ENCODE measurements around the gene GRXCR2.
"Not testable (repeated sequence)": the region's sequence is repeated elsewhere in the genome, so short reads cannot be mapped to it uniquely, and the experiment has no call there.

DNA sequence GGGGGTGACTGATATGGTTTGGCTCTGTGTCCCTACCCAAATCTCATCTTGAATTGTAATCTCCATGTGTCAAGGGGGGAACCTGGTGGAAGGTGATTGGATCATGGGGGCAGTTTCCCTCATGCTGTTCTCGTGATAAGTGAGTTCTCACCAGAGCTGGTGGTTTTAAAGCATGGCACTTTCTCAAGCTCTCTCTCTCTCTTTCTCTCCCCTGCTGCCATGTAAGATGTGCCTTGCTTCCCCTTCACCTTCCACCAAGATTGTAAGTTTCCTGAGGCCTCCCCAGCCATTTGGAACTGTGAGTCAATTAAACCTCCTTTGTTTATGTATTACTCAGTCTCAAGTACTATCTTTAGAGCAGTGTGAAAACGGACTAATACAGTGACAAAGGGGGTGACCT, 8.4 kb downstream of the GRXCR2 start:
- TF ChIP-seq, protein P1, sequence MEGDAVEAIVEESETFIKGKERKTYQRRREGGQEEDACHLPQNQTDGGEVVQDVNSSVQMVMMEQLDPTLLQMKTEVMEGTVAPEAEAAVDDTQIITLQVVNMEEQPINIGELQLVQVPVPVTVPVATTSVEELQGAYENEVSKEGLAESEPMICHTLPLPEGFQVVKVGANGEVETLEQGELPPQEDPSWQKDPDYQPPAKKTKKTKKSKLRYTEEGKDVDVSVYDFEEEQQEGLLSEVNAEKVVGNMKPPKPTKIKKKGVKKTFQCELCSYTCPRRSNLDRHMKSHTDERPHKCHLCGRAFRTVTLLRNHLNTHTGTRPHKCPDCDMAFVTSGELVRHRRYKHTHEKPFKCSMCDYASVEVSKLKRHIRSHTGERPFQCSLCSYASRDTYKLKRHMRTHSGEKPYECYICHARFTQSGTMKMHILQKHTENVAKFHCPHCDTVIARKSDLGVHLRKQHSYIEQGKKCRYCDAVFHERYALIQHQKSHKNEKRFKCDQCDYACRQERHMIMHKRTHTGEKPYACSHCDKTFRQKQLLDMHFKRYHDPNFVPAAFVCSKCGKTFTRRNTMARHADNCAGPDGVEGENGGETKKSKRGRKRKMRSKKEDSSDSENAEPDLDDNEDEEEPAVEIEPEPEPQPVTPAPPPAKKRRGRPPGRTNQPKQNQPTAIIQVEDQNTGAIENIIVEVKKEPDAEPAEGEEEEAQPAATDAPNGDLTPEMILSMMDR (IDR thresholded peaks at IDR 0.05), result not testable (repeated sequence)
- not testable (repeated sequence) for TF ChIP-seq POLR2A (IDR thresholded peaks at IDR 0.05)
